GM18526 (cell line): Measurements from ENCODE around the gene LRP1.

ENCODE experiments used
- POLR2A ChIP-seq: IDR thresholded peaks from 3 replicates; pipeline ENCODE4 v1.6.1; 2011; ENCODE audit not compliant: insufficient read length; ENCODE audit errors: extremely low read depth

LRP1 gene

DNA sequence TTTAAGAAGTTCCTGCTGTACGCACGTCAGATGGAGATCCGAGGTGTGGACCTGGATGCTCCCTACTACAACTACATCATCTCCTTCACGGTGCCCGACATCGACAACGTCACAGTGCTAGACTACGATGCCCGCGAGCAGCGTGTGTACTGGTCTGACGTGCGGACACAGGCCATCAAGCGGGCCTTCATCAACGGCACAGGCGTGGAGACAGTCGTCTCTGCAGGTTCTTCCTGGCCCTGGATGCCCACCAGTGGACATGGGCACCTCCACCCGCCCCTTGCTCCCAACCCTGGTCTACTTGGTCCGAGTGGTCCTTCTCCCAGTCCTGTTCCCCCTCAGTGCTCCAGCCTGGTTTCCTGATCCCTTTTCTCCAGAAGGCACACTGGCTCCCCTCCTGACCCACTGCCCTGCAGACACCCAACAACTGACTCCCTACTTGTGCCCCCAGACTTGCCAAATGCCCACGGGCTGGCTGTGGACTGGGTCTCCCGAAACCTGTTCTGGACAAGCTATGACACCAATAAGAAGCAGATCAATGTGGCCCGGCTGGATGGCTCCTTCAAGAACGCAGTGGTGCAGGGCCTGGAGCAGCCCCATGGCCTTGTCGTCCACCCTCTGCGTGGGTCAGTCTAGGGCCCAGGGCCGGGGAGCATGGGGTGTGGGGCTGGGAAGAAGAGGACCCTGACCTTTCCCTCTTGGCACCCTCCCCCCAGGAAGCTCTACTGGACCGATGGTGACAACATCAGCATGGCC lies 51.2 kb downstream of the LRP1 start:
- TF ChIP-seq POLR2A: no peak

GRCh38 chr12:57180321-57180989 lies 52.2 kb downstream of the LRP1 start:
- TF ChIP-seq POLR2A: no peak

- TF ChIP-seq POLR2A: no peak
These were observed 52.8 kb downstream of the LRP1 start for GRCh38 chr12:57181072-57181471.

- TF ChIP-seq POLR2A: no peak
These were observed 53.4 kb downstream of the LRP1 start for GRCh38 chr12:57181561-57182155.

- TF ChIP-seq POLR2A: no peak
These were observed 54.8 kb downstream of the LRP1 start for GRCh38 chr12:57182918-57183575.

DNA sequence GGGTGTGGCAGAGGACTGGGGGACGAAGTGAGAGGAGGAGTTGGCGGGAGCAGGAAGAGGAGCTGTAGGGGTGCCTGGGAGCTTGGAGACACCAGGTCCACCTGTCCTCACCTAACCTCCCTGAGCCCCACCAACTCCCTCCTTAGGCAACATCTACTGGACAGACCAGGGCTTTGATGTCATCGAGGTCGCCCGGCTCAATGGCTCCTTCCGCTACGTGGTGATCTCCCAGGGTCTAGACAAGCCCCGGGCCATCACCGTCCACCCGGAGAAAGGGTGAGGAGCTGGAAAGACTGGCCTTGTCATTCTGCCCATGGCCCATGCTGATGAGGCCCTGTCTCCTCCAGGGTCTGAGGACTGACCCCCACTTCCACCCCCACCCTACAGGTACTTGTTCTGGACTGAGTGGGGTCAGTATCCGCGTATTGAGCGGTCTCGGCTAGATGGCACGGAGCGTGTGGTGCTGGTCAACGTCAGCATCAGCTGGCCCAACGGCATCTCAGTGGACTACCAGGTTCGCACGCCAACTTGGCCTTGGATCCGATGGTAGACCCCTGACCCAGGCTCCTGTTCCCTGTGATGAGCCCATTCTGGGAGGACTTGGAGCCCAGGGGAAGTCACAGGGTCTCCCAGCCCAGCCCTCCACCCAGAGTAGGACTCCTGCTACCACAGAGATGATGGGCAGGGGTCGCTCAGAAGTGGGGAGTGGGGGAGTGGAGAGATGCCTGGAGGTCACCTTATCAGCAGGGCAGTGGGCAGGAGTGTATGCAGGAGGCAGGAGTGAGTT lies 55.8 kb downstream of the LRP1 start:
- no peak for TF ChIP-seq POLR2A

GRCh38 chr12:57185403-57185802 lies 57.1 kb downstream of the LRP1 start:
- TF ChIP-seq POLR2A: no peak

GRCh38 chr12:57185906-57186508 lies 57.7 kb downstream of the LRP1 start:
- TF ChIP-seq POLR2A: no peak

- TF ChIP-seq POLR2A: no peak
These were observed 59.2 kb downstream of the LRP1 start for GRCh38 chr12:57187222-57188089.

GRCh38 chr12:57188090-57188425 lies 59.8 kb downstream of the LRP1 start:
- no peak for TF ChIP-seq POLR2A

- TF ChIP-seq POLR2A: no peak
These were observed 61.8 kb downstream of the LRP1 start for GRCh38 chr12:57190037-57190436.

DNA sequence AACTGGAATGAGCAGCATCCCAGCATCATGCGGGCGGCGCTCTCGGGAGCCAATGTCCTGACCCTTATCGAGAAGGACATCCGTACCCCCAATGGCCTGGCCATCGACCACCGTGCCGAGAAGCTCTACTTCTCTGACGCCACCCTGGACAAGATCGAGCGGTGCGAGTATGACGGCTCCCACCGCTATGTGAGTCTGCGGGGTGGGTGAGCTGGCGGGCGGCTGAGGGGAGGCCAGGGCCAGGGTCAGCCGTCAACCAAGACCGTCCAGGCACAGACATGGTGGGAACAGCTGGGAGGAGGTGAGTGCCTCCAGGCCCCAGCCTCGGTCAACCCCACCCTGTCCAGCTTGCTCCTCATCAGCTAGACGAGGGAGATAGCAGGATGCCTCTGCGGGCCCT lies 62.5 kb downstream of the LRP1 start:
- no peak for TF ChIP-seq POLR2A

GRCh38 chr12:57191410-57191809 lies 63.1 kb downstream of the LRP1 start:
- TF ChIP-seq POLR2A: no peak

- no peak for TF ChIP-seq POLR2A
These were observed 64.6 kb downstream of the LRP1 start for GRCh38 chr12:57192920-57193319.
